PC-9 (cell line): ENCODE data around the gene FOXA3.

ENCODE experiments used
- EZH2 ChIP-seq: fragments of 200-600 bp; sonication (generic); IDR thresholded peaks from 2 replicates; pipeline ENCODE4 v1.8.0; 2017; ENCODE audit warnings: antibody characterized with exemption, low read depth
- TF ChIP-seq, protein P1 (sequence below): fragments of 200-600 bp; sonication (generic); conservative IDR thresholded peaks from 2 replicates; pipeline ENCODE4 v1.6.1; 2017; ENCODE audit warnings: mixed run types, antibody characterized with exemption, mild to moderate bottlenecking, moderate library complexity

DNA sequence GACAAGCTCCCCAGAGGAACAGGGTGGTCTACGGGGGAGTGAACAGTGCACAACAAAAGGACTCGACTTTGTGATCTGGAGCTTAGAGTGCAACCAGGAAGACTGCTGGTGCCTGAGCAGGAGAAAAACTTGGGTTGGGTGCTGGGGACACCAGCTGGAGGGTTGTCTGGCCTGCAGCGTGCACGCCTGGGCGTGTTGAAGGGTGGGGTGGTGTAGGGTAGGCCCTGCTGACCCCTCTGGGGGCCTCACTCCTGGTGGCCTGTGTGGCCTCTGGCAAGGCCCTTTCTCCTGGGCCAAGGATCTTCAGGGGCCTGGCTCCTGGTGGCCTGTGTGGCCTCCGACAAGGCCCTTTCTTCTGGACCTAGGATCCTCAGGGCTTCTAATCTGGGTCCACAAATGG, 44.4 kb upstream of the FOXA3 start:
- TF ChIP-seq, protein P1, sequence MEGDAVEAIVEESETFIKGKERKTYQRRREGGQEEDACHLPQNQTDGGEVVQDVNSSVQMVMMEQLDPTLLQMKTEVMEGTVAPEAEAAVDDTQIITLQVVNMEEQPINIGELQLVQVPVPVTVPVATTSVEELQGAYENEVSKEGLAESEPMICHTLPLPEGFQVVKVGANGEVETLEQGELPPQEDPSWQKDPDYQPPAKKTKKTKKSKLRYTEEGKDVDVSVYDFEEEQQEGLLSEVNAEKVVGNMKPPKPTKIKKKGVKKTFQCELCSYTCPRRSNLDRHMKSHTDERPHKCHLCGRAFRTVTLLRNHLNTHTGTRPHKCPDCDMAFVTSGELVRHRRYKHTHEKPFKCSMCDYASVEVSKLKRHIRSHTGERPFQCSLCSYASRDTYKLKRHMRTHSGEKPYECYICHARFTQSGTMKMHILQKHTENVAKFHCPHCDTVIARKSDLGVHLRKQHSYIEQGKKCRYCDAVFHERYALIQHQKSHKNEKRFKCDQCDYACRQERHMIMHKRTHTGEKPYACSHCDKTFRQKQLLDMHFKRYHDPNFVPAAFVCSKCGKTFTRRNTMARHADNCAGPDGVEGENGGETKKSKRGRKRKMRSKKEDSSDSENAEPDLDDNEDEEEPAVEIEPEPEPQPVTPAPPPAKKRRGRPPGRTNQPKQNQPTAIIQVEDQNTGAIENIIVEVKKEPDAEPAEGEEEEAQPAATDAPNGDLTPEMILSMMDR = no peak
- TF ChIP-seq EZH2 = no peak
